Thoracic aorta (tissue), 2 donors: ENCODE results near the gene C2CD2L. TPM values are rescaled to one million over a fixed set of nuclear protein-coding genes. Genes with fewer than 3 reads are reported as not detected.

Experiments
- ATAC-seq: fragments of 150-250 bp; one replicate; pipeline ENCODE4 v1.8.0; 2017; ENCODE audit warnings: low read depth; ENCODE audit not compliant: insufficient number of reproducible peaks, low FRiP score
- DNase-seq: peaks from one replicate; pipeline ENCODE4 v3.0.0-alpha.2; 2020; ENCODE audit warnings: low spot score
- H3K27ac ChIP-seq, 2 donors: fragments of 200-600 bp; sonication (generic); 1 replicate in 1 of 2; 2 replicates in 1 of 2; pipeline ENCODE4 v1.5.1; 2016; ENCODE audit warnings: mild to moderate bottlenecking in 2 of 2, moderate library complexity in 2 of 2
- H3K27me3 ChIP-seq: fragments of 200-600 bp; sonication (generic); replicated peaks from 2 replicates; pipeline ENCODE4 v1.6.0; 2016; ENCODE audit warnings: mild to moderate bottlenecking; ENCODE audit not compliant: insufficient read depth
- H3K36me3 ChIP-seq: fragments of 200-600 bp; sonication (generic); one replicate; pipeline ENCODE4 v1.5.1; 2016
- H3K4me1 ChIP-seq, 2 donors: fragments of 200-600 bp; sonication (generic); 1 replicate in 1 of 2; 2 replicates in 1 of 2; pipeline versions ENCODE4 v1.5.1 to v1.6.0; 2016; ENCODE audit warnings: low read depth in 2 of 2, mild to moderate bottlenecking in 1 of 2; ENCODE audit not compliant: control insufficient read depth in 1 of 2
- H3K4me3 ChIP-seq: fragments of 200-600 bp; sonication (generic); 2 replicates; pipeline ENCODE4 v1.5.1; 2016; ENCODE audit warnings: mild to moderate bottlenecking
- H3K9me3 ChIP-seq: fragments of 200-600 bp; sonication (generic); 2 replicates; pipeline ENCODE4 v1.5.1; 2016
- CTCF ChIP-seq: fragments of 200-600 bp; sonication (generic); IDR thresholded peaks from one replicate; pipeline ENCODE4 v1.5.1; 2019; ENCODE audit warnings: antibody characterized with exemption
- total RNA-seq, 2 donors: library from RNA; depleted of rRNA; stranded (reverse); fragments of >200 nt; gene quantifications; one replicate each; pipeline versions ENCODE4 v1.1.0 to v1.2.3, GENCODE V29; 2016

Gene C2CD2L
- total RNA-seq, 2 donors from 2014 or later, result 10.0 to 13.4 TPM

- no peak for TF ChIP-seq CTCF
- no peak for ATAC-seq
- no peak overlapping the region for H3K4me3 ChIP-seq
These were observed 45.5 kb downstream of the C2CD2L start for GRCh38 chr11:119152604-119153003.

GRCh38 chr11:119153049-119153818 is 46.1 kb downstream of the C2CD2L start:
- ATAC-seq (no peak), DNase-seq (no peak)
- TF ChIP-seq CTCF, result no peak
- H3K27me3 ChIP-seq, result no peaks in the 10 kb centered on the region
- H3K9me3 ChIP-seq, result no peaks in the 10 kb centered on the region
- no peaks in the 10 kb centered on the region for H3K36me3 ChIP-seq
- H3K27ac ChIP-seq, result no peak overlapping the region
- H3K4me3 ChIP-seq, result no peak overlapping the region
- peaks cover 3 to 16% of the 10 kb centered on the region in 2 donors for H3K4me1 ChIP-seq

More at GRCh38 chr11:119152604-119153003, 45.5 kb downstream of the C2CD2L start:
- H3K36me3 ChIP-seq, result no peaks in the 10 kb centered on the region
- no peaks in the 10 kb centered on the region for H3K27me3 ChIP-seq
- H3K9me3 ChIP-seq, result no peaks in the 10 kb centered on the region
- H3K4me1 ChIP-seq, result peaks cover 3 to 17% of the 10 kb centered on the region in 2 donors
- no peak for DNase-seq
- no peak overlapping the region for H3K27ac ChIP-seq

GRCh38 chr11:119154178-119154577 is 47.0 kb downstream of the C2CD2L start:
- H3K27ac ChIP-seq, result no peak overlapping the region
- DNase-seq, result no peak
- H3K4me1 ChIP-seq, result peaks cover 3 to 8% of the 10 kb centered on the region in 2 donors
- H3K36me3 ChIP-seq, result no peaks in the 10 kb centered on the region
- H3K27me3 ChIP-seq, result no peaks in the 10 kb centered on the region
- no peak for TF ChIP-seq CTCF
- ATAC-seq, result no peak
- no peaks in the 10 kb centered on the region for H3K9me3 ChIP-seq
- no peak overlapping the region for H3K4me3 ChIP-seq

- no peak overlapping the region for H3K4me3 ChIP-seq
- no peaks in the 10 kb centered on the region for H3K9me3 ChIP-seq
- H3K27me3 ChIP-seq, result no peaks in the 10 kb centered on the region
- no peaks in the 10 kb centered on the region for H3K4me1 ChIP-seq
- H3K36me3 ChIP-seq, result no peaks in the 10 kb centered on the region
- no peak for TF ChIP-seq CTCF
- no peak for ATAC-seq
- no peak overlapping the region for H3K27ac ChIP-seq
- DNase-seq, result no peak
These were observed 48.8 kb downstream of the C2CD2L start for GRCh38 chr11:119155733-119156492.

GRCh38 chr11:119156496-119156895 is 49.4 kb downstream of the C2CD2L start:
- Histone ChIP-seq H3K27ac (no peak overlapping the region), H3K9me3 (no peaks in the 10 kb centered on the region), H3K27me3 (no peaks in the 10 kb centered on the region), H3K4me1 (no peaks in the 10 kb centered on the region), H3K4me3 (no peak overlapping the region), H3K36me3 (no peaks in the 10 kb centered on the region)
- DNase-seq (no peak), ATAC-seq (no peak)
- no peak for TF ChIP-seq CTCF
